ENCODE measurements around the gene HOXA2. TPM values are rescaled to one million over a fixed set of nuclear protein-coding genes. Genes with fewer than 3 reads are reported as not detected.

HOXA2 gene
- total RNA-seq, 4 donors from 2014 or later: 0.27 to 3.6 (median 1.5) TPM

DNA sequence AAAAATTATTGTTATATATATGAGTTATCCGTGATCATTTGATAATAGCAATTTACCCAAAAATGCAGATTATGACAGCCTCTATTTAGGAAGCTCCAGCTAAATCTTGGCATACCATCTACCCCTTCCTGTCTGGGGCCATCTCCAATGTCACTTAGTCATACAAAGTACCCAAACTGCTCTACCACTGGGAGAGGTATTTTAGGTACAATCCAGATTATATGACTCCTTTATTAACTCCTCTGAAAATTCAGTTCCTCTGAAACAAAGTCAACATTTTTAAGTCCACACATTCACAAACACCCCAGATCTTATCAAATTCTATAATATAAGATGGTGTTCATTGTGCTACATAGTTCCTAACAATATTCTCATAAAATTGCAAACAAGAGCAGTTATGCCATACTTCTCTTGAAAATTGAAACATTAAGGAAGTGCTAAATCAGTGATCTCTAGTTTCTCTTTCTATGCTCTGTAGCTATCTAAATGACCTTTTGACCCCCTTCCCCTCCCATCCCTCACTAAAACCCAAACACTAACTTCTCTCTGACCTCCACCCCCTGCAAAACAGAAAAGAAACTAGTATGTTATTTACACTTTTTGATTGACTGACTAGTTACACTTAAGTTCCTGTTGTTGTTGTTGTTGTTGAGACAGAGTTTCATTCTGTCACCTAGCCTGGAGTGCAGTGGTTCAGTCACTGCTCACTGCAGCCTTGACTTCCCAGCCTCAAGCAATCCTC is 23.1 kb downstream of the HOXA2 start:
- H3K4me1 ChIP-seq: peaks cover 0 to 9% (median 0%) of the 10 kb centered on the region in 3 donors
- WGBS, 2 donors: 78 to 98% methylated on average over 1 of the region's 1 CpG
- H3K36me3 ChIP-seq: no peaks in the 10 kb centered on the region
- TF ChIP-seq CTCF (IDR thresholded peaks at IDR 0.05): no peak
- TF ChIP-seq POLR2A (IDR thresholded peaks at IDR 0.05): no peak
- DNase-seq: no peak
- H3K27ac ChIP-seq: no peak overlapping the region
- intact Hi-C loops (cut with DNase I): no loop called here
- H3K27me3 ChIP-seq: no peaks in the 10 kb centered on the region
- H3K9me3 ChIP-seq: no peaks in the 10 kb centered on the region
- H3K4me3 ChIP-seq: no peak overlapping the region

- Histone ChIP-seq H3K4me3 (no peak overlapping the region), H3K36me3 (no peaks in the 10 kb centered on the region), H3K27me3 (no peaks in the 10 kb centered on the region), H3K4me1 (peaks cover 0 to 9% (median 0%) of the 10 kb centered on the region in 3 donors), H3K27ac (no peak overlapping the region), H3K9me3 (no peaks in the 10 kb centered on the region)
- DNase-seq: no peak
- 90 to 92% methylated on average over 5 of the region's 5 CpGs for WGBS, 2 donors
- intact Hi-C loops (cut with DNase I): no loop called here
- TF ChIP-seq CTCF (IDR thresholded peaks at IDR 0.05) (no peak), POLR2A (IDR thresholded peaks at IDR 0.05) (no peak)
These were observed 23.8 kb downstream of the HOXA2 start for GRCh38 chr7:27078616-27079233.

- Histone ChIP-seq H3K4me3 (no peak overlapping the region), H3K27me3 (no peaks in the 10 kb centered on the region), H3K36me3 (no peaks in the 10 kb centered on the region), H3K9me3 (no peaks in the 10 kb centered on the region), H3K4me1 (peaks cover 0 to 6% (median 0%) of the 10 kb centered on the region in 3 donors), H3K27ac (no peak overlapping the region)
- no peak for DNase-seq
- no peak for TF ChIP-seq CTCF (IDR thresholded peaks at IDR 0.05)
- TF ChIP-seq POLR2A (IDR thresholded peaks at IDR 0.05): no peak
- intact Hi-C loops (cut with DNase I): no loop called here
These were observed 29.4 kb downstream of the HOXA2 start for GRCh38 chr7:27073076-27073475.

DNA sequence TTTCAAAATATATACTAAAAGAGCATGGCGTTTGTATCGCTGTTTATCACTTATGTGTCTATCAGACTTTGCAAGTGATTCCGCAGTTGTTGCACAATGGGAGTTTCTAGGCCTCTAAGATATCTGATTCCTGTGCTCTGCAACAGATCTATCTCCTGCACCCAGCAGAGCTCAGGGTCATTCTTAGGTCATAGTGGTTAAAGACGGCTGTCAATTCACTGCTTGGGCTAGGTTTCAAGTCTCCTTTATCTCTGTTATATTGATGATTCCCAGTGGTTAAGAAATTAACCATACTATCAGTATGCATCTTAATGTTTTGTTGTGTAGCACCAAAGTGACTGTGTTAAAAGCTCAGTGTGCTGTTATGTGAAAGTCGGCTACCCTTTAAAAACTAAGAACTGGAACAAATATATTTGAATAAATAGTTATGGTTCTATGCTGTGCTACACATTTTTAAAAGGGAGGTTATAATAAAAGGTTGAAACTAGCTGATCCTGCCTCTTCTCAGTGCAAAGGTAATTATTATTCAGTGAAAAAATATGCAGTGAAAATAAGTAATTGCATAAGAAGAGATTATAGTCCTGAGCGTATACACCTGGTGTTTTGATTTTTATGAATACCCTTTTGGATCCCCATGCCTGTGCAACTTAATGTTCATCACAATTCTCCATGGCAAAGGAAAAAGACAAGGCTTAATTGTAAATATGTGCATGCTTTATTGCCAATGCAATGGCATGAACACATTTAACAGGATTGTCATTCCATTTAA is 30.7 kb downstream of the HOXA2 start:
- H3K36me3 ChIP-seq: no peaks in the 10 kb centered on the region
- no peaks in the 10 kb centered on the region for H3K9me3 ChIP-seq
- no peaks in the 10 kb centered on the region for H3K27me3 ChIP-seq
- peaks cover 0 to 6% (median 0%) of the 10 kb centered on the region in 3 donors for H3K4me1 ChIP-seq
- no peak overlapping the region for H3K27ac ChIP-seq
- no peak for TF ChIP-seq CTCF (IDR thresholded peaks at IDR 0.05)
- no peak for TF ChIP-seq POLR2A (IDR thresholded peaks at IDR 0.05)
- 76 to 83% methylated on average over 6 of the region's 6 CpGs for WGBS, 2 donors
- no peak overlapping the region for H3K4me3 ChIP-seq
- intact Hi-C loops (cut with DNase I): no loop called here
- no peak for DNase-seq

DNA sequence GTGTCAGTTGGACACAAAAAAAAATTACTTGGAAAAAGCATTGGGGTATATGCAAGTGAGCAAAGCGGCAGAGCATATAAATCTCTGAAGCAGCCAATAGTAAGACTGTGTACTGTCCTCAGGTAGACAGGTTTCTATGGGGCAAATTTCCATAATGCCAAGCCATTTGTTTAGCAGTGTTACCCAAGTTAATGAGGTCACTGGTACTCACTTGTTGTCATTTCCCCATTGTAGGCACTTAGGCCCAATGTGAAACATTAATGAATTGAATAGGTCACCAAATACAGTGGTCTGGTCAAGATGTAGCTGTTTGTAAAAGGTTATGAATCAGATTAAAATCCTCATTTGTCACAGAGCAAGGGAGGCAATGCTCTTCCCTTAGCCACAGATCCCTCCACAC is 34.2 kb downstream of the HOXA2 start:
- 91 to 100% methylated on average over 1 of the region's 1 CpG for WGBS, 2 donors
- H3K9me3 ChIP-seq: no peaks in the 10 kb centered on the region
- H3K36me3 ChIP-seq: no peaks in the 10 kb centered on the region
- H3K27me3 ChIP-seq: no peaks in the 10 kb centered on the region
- DNase-seq: no peak
- no peak overlapping the region for H3K4me3 ChIP-seq
- intact Hi-C loops (cut with DNase I): no loop called here
- H3K4me1 ChIP-seq: peaks cover 0 to 27% (median 2%) of the 10 kb centered on the region in 3 donors
- TF ChIP-seq POLR2A (IDR thresholded peaks at IDR 0.05): no peak
- no peak for TF ChIP-seq CTCF (IDR thresholded peaks at IDR 0.05)
- H3K27ac ChIP-seq: no peak overlapping the region
